ENCODE results near the gene LTBP3. TPM values are rescaled to one million over a fixed set of nuclear protein-coding genes. Genes with fewer than 3 reads are reported as not detected.

Gene LTBP3
- total RNA-seq, result 21.0 and 22.5 TPM in 2 replicates
- long read RNA-seq, result 0 reads

DNA sequence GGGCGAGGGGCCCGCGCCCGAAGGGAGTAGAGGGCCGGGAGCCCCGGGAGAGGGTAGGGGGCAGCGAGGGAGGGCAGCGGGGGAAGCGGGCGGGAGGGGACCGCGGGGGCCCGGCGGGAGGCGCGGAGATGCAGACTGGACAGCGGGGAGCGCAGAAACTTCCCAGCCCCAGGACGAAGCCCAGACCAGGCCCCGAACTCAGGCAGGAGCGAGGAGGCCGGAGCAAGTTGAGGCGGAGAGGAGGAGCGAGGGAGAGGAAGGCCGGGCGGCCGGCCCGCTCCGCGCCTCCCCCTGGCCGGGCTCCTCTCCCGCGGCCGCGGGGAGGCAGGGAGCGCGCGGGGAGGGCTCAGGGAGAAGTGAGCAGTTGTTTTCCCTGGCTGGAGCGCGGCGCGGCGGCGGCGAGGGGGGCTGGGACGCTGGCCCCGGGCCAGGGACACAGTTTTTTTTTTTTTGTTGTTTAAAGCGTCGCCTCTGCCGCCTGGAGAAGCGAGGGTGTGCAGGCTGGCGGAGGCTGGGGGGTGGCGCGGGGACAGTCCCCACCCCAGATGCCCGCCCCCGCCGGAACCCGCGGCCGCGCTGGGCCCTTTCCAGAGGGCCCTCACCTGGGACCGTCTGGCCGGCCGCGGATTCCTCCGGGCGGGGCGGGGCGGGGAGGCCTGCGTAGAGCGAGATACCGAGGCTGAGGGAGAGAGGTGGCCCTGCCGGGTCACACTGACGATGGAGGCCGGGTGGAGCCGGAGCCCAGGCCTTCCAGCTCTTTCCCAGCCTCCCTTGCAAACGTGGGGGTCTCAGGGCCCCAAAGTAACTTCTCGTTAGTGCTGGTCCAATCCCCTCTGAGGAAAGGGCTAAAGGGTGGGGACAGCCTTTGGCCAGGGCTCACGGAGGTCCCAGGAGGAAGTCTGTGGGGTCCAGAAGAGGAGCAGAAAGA, at the start of gene LTBP3:
LTBP3 (minus strand) TSS at position 358 of the 928 bp plus-strand sequence. CDS start 400 bp downstream, outside the sequence.
- TF ChIP-seq, protein P1, sequence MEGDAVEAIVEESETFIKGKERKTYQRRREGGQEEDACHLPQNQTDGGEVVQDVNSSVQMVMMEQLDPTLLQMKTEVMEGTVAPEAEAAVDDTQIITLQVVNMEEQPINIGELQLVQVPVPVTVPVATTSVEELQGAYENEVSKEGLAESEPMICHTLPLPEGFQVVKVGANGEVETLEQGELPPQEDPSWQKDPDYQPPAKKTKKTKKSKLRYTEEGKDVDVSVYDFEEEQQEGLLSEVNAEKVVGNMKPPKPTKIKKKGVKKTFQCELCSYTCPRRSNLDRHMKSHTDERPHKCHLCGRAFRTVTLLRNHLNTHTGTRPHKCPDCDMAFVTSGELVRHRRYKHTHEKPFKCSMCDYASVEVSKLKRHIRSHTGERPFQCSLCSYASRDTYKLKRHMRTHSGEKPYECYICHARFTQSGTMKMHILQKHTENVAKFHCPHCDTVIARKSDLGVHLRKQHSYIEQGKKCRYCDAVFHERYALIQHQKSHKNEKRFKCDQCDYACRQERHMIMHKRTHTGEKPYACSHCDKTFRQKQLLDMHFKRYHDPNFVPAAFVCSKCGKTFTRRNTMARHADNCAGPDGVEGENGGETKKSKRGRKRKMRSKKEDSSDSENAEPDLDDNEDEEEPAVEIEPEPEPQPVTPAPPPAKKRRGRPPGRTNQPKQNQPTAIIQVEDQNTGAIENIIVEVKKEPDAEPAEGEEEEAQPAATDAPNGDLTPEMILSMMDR (conservative IDR thresholded peaks at IDR 0.05), result no peak
- Mint-ChIP-seq H3K27ac (ENCODE audit: unreplicated experiment) (peak within 1 kb of the TSS; percentile 52), H3K4me1 (peaks cover 46% of the 10 kb centered on the region), H3K9me3 (no peaks in the 10 kb centered on the region), H3K27me3 (ENCODE audit: low read depth) (peaks cover 17% of the 10 kb centered on the region), H3K4me3 (peak within 1 kb of the TSS; percentile 84), H3K36me3 (ENCODE audit: low read depth) (no peaks in the 10 kb centered on the region)
- DNase-seq (ENCODE audit: low read depth, low spot score), result no peak

DNA sequence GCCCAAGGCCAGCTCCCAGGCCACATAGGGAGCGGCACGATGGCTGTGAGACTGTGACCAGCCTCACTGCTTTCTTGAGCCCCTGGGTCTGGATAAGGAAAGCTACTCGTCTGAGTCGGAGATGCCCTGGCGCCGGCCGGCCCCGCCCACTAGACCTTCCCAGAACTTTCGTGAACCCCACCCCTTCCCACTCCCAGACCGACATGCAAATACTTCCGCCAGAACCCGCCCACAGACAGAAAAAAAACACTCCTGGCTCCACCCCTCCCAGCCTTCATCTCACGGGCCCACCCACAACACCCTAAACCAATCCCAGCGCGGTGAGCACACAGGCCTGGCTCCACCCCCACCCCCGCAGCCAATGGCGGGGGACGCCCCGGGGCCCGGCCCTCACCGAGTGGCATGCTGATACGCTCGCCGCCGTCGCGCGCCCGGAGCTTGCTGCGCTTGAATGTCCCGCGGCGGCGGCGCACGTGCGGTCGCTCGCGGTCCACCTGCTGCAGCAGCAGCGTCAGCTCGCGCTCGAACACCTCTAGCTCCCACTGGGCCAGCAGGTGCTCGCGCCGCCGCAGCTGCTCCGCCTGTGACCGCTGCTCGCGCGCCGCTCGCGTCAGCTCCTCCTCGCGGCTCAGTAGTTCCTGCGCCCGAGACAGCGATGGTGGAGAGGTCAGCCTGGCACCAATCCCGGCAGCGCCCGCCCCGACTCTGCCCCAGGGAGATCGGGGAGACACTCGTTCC, 48.9 kb upstream of the LTBP3 start:
- Mint-ChIP-seq H3K4me3 (peak overlapping the region; percentile 81), H3K9me3 (no peaks in the 10 kb centered on the region), H3K27me3 (ENCODE audit: low read depth) (no peaks in the 10 kb centered on the region), H3K27ac (ENCODE audit: unreplicated experiment) (peak overlapping the region; percentile 27), H3K4me1 (peaks cover 42% of the 10 kb centered on the region), H3K36me3 (ENCODE audit: low read depth) (peaks cover 4% of the 10 kb centered on the region)
- TF ChIP-seq, protein P1 (conservative IDR thresholded peaks at IDR 0.05), result no peak
- peak; percentile 78 for DNase-seq (ENCODE audit: low read depth, low spot score)

DNA sequence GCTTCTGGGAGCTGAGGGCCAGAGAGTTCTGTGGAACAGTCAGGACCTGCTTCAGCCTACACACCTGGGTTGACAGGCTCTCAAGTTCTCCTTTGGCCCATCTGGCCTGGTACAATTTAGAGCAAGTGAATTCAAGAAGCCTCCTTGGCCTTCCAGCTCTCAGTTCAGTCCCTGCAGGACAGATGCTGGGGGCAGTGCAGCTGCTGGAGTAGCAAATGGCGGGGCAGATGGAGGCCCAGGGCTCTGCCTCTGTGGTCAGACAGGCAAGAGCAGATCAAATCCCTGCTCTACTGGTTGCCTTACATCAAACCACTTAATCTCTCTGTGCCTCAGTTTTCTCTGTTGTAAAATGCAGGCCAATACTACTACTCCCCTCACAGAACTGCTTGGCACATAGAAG, 46.1 kb upstream of the LTBP3 start:
- TF ChIP-seq, protein P1 (conservative IDR thresholded peaks at IDR 0.05), result no peak
- H3K9me3 Mint-ChIP-seq, result no peaks in the 10 kb centered on the region
- H3K4me1 Mint-ChIP-seq, result peaks cover 18% of the 10 kb centered on the region
- H3K27me3 Mint-ChIP-seq (ENCODE audit: low read depth), result no peaks in the 10 kb centered on the region
- H3K27ac Mint-ChIP-seq (ENCODE audit: unreplicated experiment), result no peak overlapping the region
- DNase-seq (ENCODE audit: low read depth, low spot score), result no peak
- H3K36me3 Mint-ChIP-seq (ENCODE audit: low read depth), result peaks cover 8% of the 10 kb centered on the region
- H3K4me3 Mint-ChIP-seq, result no peak overlapping the region

DNA sequence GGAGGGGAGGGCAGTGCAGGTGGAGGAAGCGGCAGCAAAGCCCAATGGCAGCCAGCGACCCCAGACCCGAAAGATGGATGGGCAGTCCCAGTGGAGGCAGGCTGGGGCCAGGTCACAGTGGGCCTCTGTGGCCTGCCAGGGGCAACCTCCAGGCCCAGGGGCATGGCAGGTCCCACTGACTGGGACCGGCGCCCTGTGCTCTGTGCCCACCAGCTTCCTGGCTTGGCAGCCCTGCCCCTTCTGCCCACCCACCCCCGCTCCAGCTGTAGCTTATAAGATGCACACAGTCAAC, 41.7 kb upstream of the LTBP3 start:
- Mint-ChIP-seq H3K9me3 (no peaks in the 10 kb centered on the region), H3K27me3 (ENCODE audit: low read depth) (peaks cover 1% of the 10 kb centered on the region), H3K36me3 (ENCODE audit: low read depth) (peaks cover 8% of the 10 kb centered on the region), H3K4me3 (no peak overlapping the region), H3K4me1 (no peaks in the 10 kb centered on the region), H3K27ac (ENCODE audit: unreplicated experiment) (no peak overlapping the region)
- TF ChIP-seq, protein P1 (conservative IDR thresholded peaks at IDR 0.05), result no peak
- no peak for DNase-seq (ENCODE audit: low read depth, low spot score)

DNA sequence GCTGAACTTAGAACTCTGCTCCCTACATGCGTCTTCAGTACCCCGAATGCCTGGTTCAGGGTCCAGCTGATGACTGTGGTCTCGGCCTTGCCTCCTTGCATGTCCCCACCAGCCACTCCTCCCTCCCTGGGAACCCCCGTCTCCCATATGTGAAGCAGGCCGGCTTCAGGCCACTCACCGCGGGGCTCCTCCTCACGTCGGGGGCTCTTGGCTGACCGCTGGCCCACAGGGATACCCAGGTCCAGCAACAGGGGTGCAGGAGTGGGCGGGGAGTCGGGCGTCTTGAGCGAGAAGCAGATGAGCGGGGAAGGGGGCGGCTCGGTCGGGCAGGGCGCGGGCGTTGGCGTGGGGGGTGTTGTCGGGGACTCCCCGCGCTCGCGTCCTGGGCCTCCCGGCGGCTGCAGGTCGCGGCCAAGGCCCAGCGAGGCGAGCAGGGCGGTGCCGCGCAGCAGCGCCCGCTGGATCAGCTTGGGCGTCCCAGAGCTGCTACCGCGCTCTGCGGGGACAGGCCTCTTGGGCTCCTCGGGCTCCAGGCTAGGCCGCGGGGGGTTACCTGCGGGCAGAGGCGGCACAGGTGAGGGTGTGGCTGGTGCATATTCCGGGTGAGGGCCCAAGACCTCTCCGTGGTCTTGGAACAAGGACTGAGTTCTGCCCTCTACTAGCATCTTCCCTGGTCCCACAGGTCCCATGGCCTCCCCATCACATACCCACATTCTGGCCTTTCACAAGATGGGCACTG, 41.2 kb upstream of the LTBP3 start:
- H3K4me1 Mint-ChIP-seq, result no peaks in the 10 kb centered on the region
- H3K27ac Mint-ChIP-seq (ENCODE audit: unreplicated experiment), result no peak overlapping the region
- no peaks in the 10 kb centered on the region for H3K9me3 Mint-ChIP-seq
- peaks cover 2% of the 10 kb centered on the region for H3K27me3 Mint-ChIP-seq (ENCODE audit: low read depth)
- TF ChIP-seq, protein P1 (conservative IDR thresholded peaks at IDR 0.05), result no peak
- no peak for DNase-seq (ENCODE audit: low read depth, low spot score)
- peak overlapping the region; percentile 38 for H3K4me3 Mint-ChIP-seq
- peaks cover 8% of the 10 kb centered on the region for H3K36me3 Mint-ChIP-seq (ENCODE audit: low read depth)

Measured in neural crest cell (in vitro differentiated cells).